ENCODE data around the gene TMC1.

The TMC1 gene

DNA sequence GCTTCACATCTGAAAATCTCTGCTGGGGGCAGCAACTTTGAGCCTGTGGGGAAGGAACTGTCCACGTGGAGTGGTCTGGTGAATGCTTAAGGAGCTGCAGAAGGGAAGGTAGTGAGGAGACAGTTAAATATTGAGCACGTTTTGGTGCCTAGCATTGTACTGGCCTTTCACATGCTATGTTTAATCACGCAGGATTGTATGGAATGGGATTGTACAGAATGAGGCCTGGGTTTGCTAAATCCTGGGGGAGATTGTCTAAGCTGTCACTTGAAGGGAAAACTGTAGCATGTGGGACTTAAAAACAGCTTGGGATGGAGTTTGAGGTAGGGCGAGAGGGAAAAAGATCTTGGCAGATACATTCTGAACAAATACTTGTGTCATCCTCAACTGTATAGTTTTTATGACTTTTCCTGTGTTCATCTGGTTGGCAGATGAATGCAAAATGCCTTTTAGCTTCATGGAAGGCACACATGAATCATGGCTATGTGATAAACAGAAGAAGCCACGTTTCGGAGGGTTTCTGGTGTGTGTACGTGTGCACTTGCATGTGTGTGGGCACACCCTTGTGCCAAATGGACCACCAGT is 106.6 kb downstream of the TMC1 start:
- Mint-ChIP-seq H3K27me3 (ENCODE audit: low read depth) (peaks cover 4% of the 10 kb centered on the region), H3K27ac (no peak overlapping the region), H3K9me3 (no peaks in the 10 kb centered on the region), H3K36me3 (ENCODE audit: low read depth) (no peaks in the 10 kb centered on the region), H3K4me3 (no peak overlapping the region), H3K4me1 (no peaks in the 10 kb centered on the region)
- TF ChIP-seq, protein P1, sequence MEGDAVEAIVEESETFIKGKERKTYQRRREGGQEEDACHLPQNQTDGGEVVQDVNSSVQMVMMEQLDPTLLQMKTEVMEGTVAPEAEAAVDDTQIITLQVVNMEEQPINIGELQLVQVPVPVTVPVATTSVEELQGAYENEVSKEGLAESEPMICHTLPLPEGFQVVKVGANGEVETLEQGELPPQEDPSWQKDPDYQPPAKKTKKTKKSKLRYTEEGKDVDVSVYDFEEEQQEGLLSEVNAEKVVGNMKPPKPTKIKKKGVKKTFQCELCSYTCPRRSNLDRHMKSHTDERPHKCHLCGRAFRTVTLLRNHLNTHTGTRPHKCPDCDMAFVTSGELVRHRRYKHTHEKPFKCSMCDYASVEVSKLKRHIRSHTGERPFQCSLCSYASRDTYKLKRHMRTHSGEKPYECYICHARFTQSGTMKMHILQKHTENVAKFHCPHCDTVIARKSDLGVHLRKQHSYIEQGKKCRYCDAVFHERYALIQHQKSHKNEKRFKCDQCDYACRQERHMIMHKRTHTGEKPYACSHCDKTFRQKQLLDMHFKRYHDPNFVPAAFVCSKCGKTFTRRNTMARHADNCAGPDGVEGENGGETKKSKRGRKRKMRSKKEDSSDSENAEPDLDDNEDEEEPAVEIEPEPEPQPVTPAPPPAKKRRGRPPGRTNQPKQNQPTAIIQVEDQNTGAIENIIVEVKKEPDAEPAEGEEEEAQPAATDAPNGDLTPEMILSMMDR (IDR thresholded peaks at IDR 0.05; ENCODE audit: unreplicated experiment in 3 of 3): no peak

DNA sequence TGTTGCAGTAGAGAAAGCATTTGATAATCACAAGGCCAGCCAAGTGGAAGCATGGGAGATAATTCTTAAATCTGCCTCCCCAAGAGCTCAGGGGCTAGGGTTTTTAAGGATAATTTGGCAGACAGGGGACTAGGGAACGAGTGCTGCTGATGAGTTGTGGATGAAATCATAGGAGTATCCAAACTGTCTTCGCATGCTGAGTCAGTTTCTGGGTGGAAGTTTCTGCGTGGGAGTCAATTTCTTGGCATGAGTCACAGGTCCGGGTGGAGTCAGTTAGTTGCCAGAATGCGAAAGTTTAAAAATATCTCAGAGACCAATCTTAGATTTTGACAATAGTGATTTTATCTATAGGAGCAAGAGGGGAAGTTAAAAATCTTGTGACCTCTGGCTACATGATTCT is 112.6 kb downstream of the TMC1 start:
- TF ChIP-seq, protein P1 (IDR thresholded peaks at IDR 0.05; ENCODE audit: unreplicated experiment in 3 of 3): no peak
- Mint-ChIP-seq H3K27me3 (ENCODE audit: low read depth) (peaks cover 4% of the 10 kb centered on the region), H3K36me3 (ENCODE audit: low read depth) (no peaks in the 10 kb centered on the region), H3K9me3 (peaks cover 7% of the 10 kb centered on the region), H3K4me1 (no peaks in the 10 kb centered on the region), H3K4me3 (no peak overlapping the region), H3K27ac (no peak overlapping the region)

DNA sequence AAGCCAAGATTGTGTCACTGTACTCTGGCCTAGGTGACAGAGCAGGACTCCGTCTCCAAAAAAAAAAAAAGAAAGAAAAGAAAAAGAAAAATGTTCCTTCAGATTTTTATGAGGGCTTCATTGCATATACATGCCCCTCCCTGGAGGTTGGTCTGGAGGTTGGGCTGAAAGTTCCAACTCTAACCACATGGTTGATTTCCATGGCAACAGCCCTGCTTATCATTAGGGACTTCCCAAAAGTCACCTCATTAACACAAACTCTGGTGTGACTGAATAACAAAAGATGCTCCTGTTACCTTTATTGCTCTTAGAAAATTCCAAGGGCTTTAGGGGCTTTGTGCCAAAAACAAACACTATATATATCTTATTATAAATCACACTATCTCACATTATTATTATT is 113.8 kb downstream of the TMC1 start:
- Mint-ChIP-seq H3K4me1 (no peaks in the 10 kb centered on the region), H3K9me3 (peaks cover 7% of the 10 kb centered on the region), H3K36me3 (ENCODE audit: low read depth) (no peaks in the 10 kb centered on the region), H3K4me3 (no peak overlapping the region), H3K27me3 (ENCODE audit: low read depth) (peaks cover 4% of the 10 kb centered on the region), H3K27ac (no peak overlapping the region)
- TF ChIP-seq, protein P1 (IDR thresholded peaks at IDR 0.05; ENCODE audit: unreplicated experiment in 3 of 3): no peak

DNA sequence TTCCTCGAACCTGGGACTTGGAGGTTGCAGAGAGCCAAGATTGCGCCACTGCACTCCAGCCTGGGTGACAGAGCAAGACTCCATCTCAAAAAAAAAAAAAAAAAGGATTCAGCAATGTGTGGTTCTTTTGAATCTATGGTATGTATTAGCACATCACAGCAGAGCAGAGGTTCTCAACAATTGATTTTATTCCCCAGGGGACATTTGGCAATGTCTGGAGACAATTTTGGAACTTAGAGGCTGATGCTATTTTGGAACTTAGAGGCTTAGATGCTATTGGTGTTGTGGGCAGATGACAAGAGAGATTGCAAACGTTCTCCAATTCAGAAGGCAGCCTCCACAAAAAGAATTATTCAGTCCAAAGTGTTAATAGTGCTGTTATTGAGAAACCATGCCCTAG is 115.2 kb downstream of the TMC1 start:
- no peaks in the 10 kb centered on the region for H3K36me3 Mint-ChIP-seq (ENCODE audit: low read depth)
- H3K4me3 Mint-ChIP-seq: no peak overlapping the region
- TF ChIP-seq, protein P1 (IDR thresholded peaks at IDR 0.05; ENCODE audit: unreplicated experiment in 3 of 3): no peak

DNA sequence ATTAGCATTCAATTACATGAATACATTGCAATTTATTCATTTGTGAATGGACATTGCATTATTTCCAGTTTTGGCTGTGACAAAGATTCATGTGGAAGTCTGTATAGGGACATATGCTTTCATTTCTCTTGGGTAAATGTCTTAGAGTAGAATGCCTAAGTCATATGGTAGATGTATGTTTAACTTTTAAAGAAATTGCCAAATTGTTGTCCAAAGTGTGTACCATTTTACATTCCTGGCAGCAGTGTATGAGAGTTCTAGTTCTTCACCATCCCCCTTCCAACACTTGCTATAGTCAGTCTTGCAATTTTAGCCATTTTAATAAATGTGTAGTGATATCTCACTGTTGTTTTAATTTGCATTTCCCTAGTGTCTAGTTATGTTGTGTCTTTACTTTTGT is 122.2 kb downstream of the TMC1 start:
- Mint-ChIP-seq H3K4me3 (no peak overlapping the region), H3K9me3 (no peaks in the 10 kb centered on the region), H3K4me1 (no peaks in the 10 kb centered on the region), H3K27me3 (ENCODE audit: low read depth) (no peaks in the 10 kb centered on the region), H3K36me3 (ENCODE audit: low read depth) (no peaks in the 10 kb centered on the region), H3K27ac (no peak overlapping the region)
- TF ChIP-seq, protein P1 (IDR thresholded peaks at IDR 0.05; ENCODE audit: unreplicated experiment in 3 of 3): no peak

More for the DNA sequence above, 115.2 kb downstream of the TMC1 start:
- Mint-ChIP-seq H3K9me3 (peaks cover 7% of the 10 kb centered on the region), H3K27me3 (ENCODE audit: low read depth) (peaks cover 4% of the 10 kb centered on the region), H3K4me1 (no peaks in the 10 kb centered on the region), H3K27ac (no peak overlapping the region)

DNA sequence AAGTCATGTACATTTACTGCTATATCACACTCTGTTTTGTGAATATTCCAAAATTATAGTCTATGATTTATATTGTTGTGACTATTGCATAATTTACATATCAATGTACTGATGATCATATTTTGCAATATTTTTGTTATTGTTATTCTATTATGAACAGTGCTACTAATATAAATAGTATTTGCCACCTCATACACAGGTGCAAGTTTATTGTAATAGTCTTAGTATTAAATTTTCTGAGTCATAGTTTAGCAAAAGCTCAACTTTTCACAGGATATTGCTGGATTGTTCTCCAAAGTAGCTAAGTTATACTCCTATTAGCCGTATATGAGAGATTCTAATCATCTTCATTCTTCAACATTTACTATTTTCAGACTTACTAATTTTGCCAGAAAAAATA is 124.7 kb downstream of the TMC1 start:
- TF ChIP-seq, protein P1 (IDR thresholded peaks at IDR 0.05; ENCODE audit: unreplicated experiment in 3 of 3): no peak
- no peak overlapping the region for H3K27ac Mint-ChIP-seq
- H3K27me3 Mint-ChIP-seq (ENCODE audit: low read depth): no peaks in the 10 kb centered on the region
- no peaks in the 10 kb centered on the region for H3K4me1 Mint-ChIP-seq
- no peaks in the 10 kb centered on the region for H3K9me3 Mint-ChIP-seq
- no peaks in the 10 kb centered on the region for H3K36me3 Mint-ChIP-seq (ENCODE audit: low read depth)
- no peak overlapping the region for H3K4me3 Mint-ChIP-seq

All from nephron (organoid).